ENCODE data around the gene C2CD5. TPM values are rescaled to one million over a fixed set of nuclear protein-coding genes. Genes with fewer than 3 reads are reported as not detected.

Gene C2CD5
- total RNA-seq, 3 donors from 2014 or later (not counting 1 experiment from before 2014, with no cell fraction given), result 31.2 to 42.8 (median 41.9) TPM

DNA sequence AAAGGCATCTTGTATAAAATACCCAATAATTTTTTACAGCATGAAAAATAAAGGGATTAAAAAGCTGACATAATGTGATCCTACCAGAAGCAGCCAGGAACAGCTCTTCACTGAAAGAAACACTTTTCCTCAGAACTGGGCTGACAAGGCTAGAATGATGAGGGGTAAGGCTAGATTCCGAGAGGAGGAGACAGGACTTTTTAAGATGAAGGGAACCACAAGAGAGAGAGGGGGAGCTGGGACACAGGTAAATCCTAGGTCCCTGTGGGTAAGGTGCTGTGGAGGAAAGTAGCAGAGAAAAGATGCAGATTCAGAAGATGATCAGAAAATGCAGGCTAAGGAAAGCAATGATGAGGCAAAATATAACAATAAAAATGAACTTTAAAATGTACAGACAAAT lies 29.5 kb downstream of the C2CD5 start:
- intact Hi-C loops (cut with micrococcal nuclease), result no loop called here
- Histone ChIP-seq H3K36me3 (ENCODE audit: control insufficient read depth, insufficient read depth, low read length) (peaks cover 30% of the 10 kb centered on the region), H3K27ac (ENCODE audit: low read length) (no peak overlapping the region), H3K4me1 (ENCODE audit: control insufficient read depth, insufficient read depth, low read length) (no peaks in the 10 kb centered on the region), H3K4me3 (ENCODE audit: low read length) (no peak overlapping the region), H3K27me3 (ENCODE audit: control insufficient read depth, insufficient read depth, low read length) (no peaks in the 10 kb centered on the region), H3K9me3 (ENCODE audit: control insufficient read depth, insufficient read depth, low read length) (no peaks in the 10 kb centered on the region)
- WGBS (ENCODE audit: insufficient coverage), result 93% methylated on average over 1 of the region's 1 CpG
- TF ChIP-seq, protein P1, sequence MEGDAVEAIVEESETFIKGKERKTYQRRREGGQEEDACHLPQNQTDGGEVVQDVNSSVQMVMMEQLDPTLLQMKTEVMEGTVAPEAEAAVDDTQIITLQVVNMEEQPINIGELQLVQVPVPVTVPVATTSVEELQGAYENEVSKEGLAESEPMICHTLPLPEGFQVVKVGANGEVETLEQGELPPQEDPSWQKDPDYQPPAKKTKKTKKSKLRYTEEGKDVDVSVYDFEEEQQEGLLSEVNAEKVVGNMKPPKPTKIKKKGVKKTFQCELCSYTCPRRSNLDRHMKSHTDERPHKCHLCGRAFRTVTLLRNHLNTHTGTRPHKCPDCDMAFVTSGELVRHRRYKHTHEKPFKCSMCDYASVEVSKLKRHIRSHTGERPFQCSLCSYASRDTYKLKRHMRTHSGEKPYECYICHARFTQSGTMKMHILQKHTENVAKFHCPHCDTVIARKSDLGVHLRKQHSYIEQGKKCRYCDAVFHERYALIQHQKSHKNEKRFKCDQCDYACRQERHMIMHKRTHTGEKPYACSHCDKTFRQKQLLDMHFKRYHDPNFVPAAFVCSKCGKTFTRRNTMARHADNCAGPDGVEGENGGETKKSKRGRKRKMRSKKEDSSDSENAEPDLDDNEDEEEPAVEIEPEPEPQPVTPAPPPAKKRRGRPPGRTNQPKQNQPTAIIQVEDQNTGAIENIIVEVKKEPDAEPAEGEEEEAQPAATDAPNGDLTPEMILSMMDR (IDR thresholded peaks at IDR 0.05), result no peak
- Mint-ChIP-seq H3K36me3 (peaks cover 5% of the 10 kb centered on the region), H3K27me3 (ENCODE audit: low read depth in 2 of 2) (no peaks in the 10 kb centered on the region), H3K9me3 (no peaks in the 10 kb centered on the region), H3K27ac (peak overlapping the region in 1 of 2 donors; percentile 45), H3K4me3 (no peak overlapping the region), H3K4me1 (peaks cover 0 to 5% of the 10 kb centered on the region in 2 donors)
- DNase-seq, result no peak
- no peak for ATAC-seq

DNA sequence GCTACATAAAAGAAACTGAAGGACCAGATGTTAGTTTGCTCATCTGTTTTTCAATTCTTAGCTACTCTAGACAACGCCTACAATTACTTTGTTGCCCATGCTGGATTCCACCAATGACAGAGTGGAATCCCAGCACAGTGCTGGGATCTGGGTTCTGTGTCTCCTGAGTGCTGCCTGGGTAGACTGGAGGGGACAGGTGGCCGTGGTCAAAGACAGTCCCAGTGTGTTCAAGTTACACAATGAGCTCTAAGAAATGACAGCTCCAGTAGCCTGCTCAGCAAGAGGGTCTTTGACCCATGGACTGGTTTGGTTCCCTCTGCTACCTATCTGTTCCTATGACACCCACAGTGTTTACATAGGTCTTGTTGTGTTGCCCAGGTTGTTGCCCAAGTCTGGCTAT lies 38.5 kb downstream of the C2CD5 start:
- DNase-seq (no peak), ATAC-seq (no peak)
- Mint-ChIP-seq H3K9me3 (no peaks in the 10 kb centered on the region), H3K27ac (no peak overlapping the region), H3K36me3 (no peaks in the 10 kb centered on the region), H3K4me3 (no peak overlapping the region), H3K27me3 (ENCODE audit: low read depth in 2 of 2) (no peaks in the 10 kb centered on the region), H3K4me1 (no peaks in the 10 kb centered on the region)
- intact Hi-C loops (cut with micrococcal nuclease), result no loop called here
- WGBS (ENCODE audit: insufficient coverage), result 100% methylated on average over 2 of the region's 2 CpGs
- Histone ChIP-seq H3K4me3 (ENCODE audit: low read length) (no peak overlapping the region), H3K27me3 (ENCODE audit: control insufficient read depth, insufficient read depth, low read length) (no peaks in the 10 kb centered on the region), H3K4me1 (ENCODE audit: control insufficient read depth, insufficient read depth, low read length) (no peaks in the 10 kb centered on the region), H3K27ac (ENCODE audit: low read length) (no peak overlapping the region), H3K36me3 (ENCODE audit: control insufficient read depth, insufficient read depth, low read length) (peaks cover 23% of the 10 kb centered on the region), H3K9me3 (ENCODE audit: control insufficient read depth, insufficient read depth, low read length) (no peaks in the 10 kb centered on the region)
- TF ChIP-seq, protein P1 (IDR thresholded peaks at IDR 0.05), result no peak

DNA sequence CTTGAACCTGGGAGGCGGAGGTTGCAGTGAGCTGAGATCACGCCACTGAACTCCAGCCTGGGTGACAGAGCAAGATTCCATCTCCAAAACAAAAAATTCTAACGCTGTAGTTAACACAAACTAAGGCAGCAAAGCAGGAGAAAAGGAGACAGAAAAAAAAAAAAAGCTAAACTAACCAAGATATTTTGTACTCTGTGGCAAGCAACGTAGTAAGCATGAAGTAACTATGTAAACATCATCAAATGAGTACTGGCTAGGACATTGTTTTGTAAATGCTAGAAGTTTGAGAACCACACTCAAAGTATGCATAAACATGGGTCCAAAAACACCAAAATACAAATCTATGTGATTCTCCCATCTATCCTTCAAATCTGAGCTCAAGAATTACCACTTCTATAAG lies 44.2 kb downstream of the C2CD5 start:
- intact Hi-C loops (cut with micrococcal nuclease), result no loop called here
- peaks cover 15% of the 10 kb centered on the region for H3K36me3 ChIP-seq (ENCODE audit: control insufficient read depth, insufficient read depth, low read length)
- no peaks in the 10 kb centered on the region for H3K27me3 ChIP-seq (ENCODE audit: control insufficient read depth, insufficient read depth, low read length)
- H3K4me3 ChIP-seq (ENCODE audit: low read length), result no peak overlapping the region
- Mint-ChIP-seq H3K4me3 (no peak overlapping the region), H3K4me1 (no peaks in the 10 kb centered on the region), H3K36me3 (no peaks in the 10 kb centered on the region), H3K27ac (no peak overlapping the region), H3K27me3 (ENCODE audit: low read depth in 2 of 2) (no peaks in the 10 kb centered on the region), H3K9me3 (no peaks in the 10 kb centered on the region)
- no peaks in the 10 kb centered on the region for H3K4me1 ChIP-seq (ENCODE audit: control insufficient read depth, insufficient read depth, low read length)
- H3K27ac ChIP-seq (ENCODE audit: low read length), result no peak overlapping the region
- TF ChIP-seq, protein P1 (IDR thresholded peaks at IDR 0.05), result no peak
- no peak for ATAC-seq
- DNase-seq, result no peak
- WGBS (ENCODE audit: insufficient coverage), result 96% methylated on average over 4 of the region's 4 CpGs
- no peaks in the 10 kb centered on the region for H3K9me3 ChIP-seq (ENCODE audit: control insufficient read depth, insufficient read depth, low read length)

DNA sequence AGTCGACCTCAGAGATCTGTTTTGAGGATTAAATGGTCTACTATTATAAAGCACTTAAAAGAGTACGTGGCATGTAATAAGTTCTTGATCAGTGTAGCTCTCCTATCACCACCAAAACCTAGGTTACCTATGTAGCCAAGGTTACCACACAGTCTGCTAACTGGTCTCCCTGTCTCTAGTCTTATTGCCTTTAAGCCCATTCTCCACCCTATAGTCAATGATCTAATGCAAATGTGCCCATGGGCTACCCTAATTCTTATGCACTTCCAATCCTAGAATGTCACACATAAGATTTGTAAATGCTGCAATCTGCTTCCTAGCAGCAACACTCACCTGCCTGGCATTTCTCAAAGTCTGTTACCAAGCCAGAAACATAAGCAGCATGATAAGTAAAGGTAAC lies 44.9 kb downstream of the C2CD5 start:
- peaks cover 15% of the 10 kb centered on the region for H3K36me3 ChIP-seq (ENCODE audit: control insufficient read depth, insufficient read depth, low read length)
- no peak overlapping the region for H3K27ac ChIP-seq (ENCODE audit: low read length)
- H3K27me3 ChIP-seq (ENCODE audit: control insufficient read depth, insufficient read depth, low read length), result no peaks in the 10 kb centered on the region
- no peaks in the 10 kb centered on the region for H3K36me3 Mint-ChIP-seq
- H3K9me3 Mint-ChIP-seq, result no peaks in the 10 kb centered on the region
- no peak for ATAC-seq
- no peak overlapping the region for H3K4me3 Mint-ChIP-seq
- H3K4me1 ChIP-seq (ENCODE audit: control insufficient read depth, insufficient read depth, low read length), result no peaks in the 10 kb centered on the region
- H3K27me3 Mint-ChIP-seq (ENCODE audit: low read depth in 2 of 2), result no peaks in the 10 kb centered on the region
- no peaks in the 10 kb centered on the region for H3K9me3 ChIP-seq (ENCODE audit: control insufficient read depth, insufficient read depth, low read length)
- TF ChIP-seq, protein P1 (IDR thresholded peaks at IDR 0.05), result no peak
- intact Hi-C loops (cut with micrococcal nuclease), result no loop called here
- no peak overlapping the region for H3K27ac Mint-ChIP-seq
- no peaks in the 10 kb centered on the region for H3K4me1 Mint-ChIP-seq
- 86% methylated on average over 1 of the region's 2 CpGs for whole genome bisulfite sequencing (ENCODE audit: insufficient coverage)
- no peak overlapping the region for H3K4me3 ChIP-seq (ENCODE audit: low read length)
- DNase-seq, result no peak

Data from natural killer cell (primary cell).